ENCODE measurements around the gene CPE.
"Not testable (repeated sequence)": the region's sequence is repeated elsewhere in the genome, so short reads cannot be mapped to it uniquely, and the experiment has no call there.

CPE gene

DNA sequence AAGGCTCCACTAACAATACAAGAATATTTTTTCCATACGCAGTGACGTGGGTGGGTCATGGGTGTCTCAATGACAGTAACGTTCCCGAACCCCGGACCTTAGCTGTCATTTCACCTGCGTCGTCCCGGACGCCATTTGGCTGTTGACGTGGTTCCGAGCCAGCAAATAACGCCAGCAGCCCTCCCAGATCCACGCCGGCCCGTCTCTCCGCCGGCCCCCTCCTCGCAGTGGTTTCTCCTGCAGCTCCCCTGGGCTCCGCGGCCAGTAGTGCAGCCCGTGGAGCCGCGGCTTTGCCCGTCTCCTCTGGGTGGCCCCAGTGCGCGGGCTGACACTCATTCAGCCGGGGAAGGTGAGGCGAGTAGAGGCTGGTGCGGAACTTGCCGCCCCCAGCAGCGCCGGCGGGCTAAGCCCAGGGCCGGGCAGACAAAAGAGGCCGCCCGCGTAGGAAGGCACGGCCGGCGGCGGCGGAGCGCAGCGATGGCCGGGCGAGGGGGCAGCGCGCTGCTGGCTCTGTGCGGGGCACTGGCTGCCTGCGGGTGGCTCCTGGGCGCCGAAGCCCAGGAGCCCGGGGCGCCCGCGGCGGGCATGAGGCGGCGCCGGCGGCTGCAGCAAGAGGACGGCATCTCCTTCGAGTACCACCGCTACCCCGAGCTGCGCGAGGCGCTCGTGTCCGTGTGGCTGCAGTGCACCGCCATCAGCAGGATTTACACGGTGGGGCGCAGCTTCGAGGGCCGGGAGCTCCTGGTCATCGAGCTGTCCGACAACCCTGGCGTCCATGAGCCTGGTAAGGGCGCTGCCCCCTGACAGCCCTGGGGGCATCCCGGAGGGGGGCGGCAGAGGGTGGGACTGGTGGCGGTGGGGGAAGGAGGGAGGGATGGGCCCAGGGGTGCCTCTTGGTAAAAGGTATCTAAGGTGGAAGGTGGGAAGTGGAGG, at the start of gene CPE:
TSS of gene CPE (plus strand) at position 264 of the 933 bp plus-strand sequence. CDS start at position 478, 214 bp downstream.
- DNase-seq, result peak in 55 of 56 donors; percentile 20 to 87 (median 74)

- no peak for DNase-seq
These were observed 48.7 kb upstream of the CPE start for GRCh38 chr4:165330071-165330470.

DNA sequence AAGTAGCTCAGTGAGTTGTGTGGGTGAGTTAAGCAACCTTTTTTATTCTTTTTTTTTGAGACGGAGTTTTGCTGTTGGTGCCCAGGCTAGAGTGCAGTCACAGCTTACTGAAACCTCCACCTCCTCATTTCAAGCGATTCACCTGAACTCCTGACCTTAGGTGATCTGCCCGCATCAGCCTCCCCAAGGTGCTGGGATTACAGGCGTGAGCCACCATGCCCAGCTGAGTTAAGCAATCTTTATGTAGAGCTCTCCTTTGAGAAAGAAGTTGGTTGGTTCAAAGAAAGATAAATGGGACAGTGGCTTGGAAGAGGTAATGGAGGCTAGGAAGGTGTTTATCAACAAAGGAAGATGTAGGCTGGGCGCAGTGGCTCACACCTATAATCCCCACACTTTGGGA, 48.1 kb upstream of the CPE start:
- DNase-seq, result no peak

DNA sequence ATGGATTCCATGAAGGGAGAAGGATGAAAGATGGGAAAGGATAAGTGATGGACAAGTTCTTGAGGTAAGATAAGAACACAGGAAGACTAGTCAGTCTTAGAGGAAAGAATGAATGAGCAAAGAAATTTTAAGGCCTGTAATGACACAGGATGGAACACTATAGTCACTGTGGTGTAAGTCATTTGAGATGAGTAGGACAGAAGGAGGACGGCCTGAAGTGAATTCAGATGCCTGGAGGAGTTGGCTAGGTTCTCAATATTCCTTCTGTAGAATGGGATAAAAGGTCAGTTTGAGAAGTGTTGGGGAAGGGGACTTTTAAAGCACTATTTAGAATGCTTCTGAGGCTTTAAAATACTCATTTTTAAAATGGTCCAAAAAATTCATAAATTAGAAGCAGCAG, 47.4 kb upstream of the CPE start:
- DNase-seq, result no peak

- DNase-seq, result no peak
These were observed 47.0 kb upstream of the CPE start for GRCh38 chr4:165331823-165332222.

DNA sequence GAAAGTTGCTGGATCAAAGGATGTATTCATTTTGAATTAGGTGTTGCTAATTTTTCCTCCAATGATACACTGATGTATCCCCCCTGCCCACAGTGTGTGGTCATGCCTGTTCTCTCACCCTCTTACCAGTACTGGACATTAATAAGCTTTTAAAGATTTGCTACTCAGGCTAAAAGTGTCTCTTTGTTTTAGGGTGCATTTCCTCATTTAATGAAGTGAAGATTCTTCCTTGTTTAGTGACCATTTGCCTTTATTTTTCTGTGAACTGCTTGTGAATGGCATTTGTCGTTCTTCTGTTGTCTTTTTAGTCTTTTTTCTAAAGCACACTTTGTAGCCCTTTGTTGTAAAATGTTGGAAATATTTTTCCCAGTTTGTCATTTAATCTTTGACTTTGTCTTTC, 46.3 kb upstream of the CPE start:
- DNase-seq, result no peak

- DNase-seq, result no peak
These were observed 43.6 kb upstream of the CPE start for GRCh38 chr4:165335163-165335703.

GRCh38 chr4:165336743-165337142, 42.1 kb upstream of the CPE start:
- no peak for DNase-seq

DNA sequence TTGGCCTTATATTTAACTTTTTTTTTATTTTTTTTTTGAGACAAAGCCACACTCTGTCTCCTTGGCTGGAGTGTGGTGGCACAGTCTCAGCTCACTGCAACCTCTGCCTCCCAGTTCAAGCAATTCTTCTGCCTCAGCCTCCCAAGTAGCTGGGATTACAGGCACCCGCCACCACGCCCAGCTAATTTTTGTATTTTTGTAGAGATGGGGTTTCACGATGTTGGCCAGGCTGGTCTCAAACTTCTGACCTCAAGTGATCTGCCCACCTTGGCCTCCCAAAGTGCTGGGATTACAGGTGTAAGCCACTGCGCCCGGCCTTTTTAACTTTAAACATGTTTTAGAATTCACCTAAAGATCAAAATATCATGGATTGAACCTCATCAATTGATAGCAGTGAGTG, 36.5 kb upstream of the CPE start:
- DNase-seq, result not testable (repeated sequence)

GRCh38 chr4:165343353-165344191, 35.2 kb upstream of the CPE start:
- DNase-seq, result peak in 1 of 56 donors; percentile 17

- DNase-seq, result peak in 1 of 56 donors; percentile 11
These were observed 33.0 kb upstream of the CPE start for GRCh38 chr4:165345666-165346417.

DNA sequence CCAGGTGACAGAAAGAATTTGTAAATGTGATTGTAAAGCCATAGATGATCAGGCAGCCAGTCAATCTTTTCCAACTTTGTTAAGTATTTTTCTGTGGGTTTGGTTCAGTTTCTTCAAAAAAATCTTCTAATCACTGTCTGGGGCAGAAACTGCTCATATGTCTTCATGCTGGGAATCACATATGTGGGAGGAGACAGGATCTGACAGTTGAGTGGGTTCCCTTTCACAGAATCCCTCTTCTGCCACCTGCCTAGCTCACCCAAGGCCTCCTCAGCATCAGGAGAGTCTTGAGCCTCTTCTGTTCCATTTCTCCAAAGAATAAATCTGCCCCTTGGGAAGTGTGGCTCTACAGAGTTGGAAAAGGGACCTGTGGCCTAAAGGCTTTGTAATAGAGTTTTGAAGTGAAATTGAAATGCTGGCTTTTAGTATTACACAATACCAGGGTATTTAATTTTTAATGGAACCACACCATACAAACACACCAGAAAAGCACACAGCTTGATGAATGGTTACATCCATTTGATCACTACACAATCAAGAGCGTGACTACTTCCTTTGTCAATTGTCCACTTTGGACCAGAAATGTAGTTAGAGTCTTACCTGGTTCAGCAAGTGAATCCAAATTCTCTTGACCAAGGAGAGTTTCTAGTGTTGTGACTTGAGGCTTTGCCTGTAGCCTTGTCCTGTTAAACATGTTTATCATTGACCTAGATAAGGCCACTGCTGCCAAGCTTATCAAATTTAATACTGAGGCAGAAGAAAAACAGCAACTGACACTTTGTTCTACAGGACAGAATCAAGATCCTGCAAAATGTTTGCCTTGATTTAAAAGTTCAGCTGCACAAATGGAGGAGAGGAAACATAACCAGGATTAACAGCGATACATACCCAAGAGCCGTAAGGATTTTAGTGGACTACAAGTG, 30.9 kb upstream of the CPE start:
- DNase-seq, result peak in 1 of 56 donors; percentile 11

- no peak for DNase-seq
These were observed 27.3 kb upstream of the CPE start for GRCh38 chr4:165351359-165352130.

DNA sequence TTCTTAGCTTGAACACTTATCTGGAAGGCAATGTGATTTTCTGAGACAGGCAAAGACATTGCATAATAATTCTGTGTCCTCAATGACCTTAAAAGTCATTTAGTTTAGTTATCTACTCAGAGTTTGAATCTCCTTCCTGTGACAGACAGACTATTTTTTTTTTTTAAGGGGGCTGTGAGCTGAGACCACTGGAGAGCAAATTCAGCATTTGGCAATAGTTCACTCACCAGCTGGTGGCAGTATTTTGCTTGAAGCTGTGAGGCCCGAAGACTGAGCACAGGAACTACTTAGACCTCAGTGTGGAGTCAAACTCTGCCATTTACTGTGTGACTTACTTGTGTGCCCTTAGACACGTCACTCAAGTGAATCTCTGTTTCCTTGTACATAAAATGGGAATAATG, 22.9 kb upstream of the CPE start:
- peak in 16 of 56 donors; percentile 1 to 42 (median 12) for DNase-seq

DNA sequence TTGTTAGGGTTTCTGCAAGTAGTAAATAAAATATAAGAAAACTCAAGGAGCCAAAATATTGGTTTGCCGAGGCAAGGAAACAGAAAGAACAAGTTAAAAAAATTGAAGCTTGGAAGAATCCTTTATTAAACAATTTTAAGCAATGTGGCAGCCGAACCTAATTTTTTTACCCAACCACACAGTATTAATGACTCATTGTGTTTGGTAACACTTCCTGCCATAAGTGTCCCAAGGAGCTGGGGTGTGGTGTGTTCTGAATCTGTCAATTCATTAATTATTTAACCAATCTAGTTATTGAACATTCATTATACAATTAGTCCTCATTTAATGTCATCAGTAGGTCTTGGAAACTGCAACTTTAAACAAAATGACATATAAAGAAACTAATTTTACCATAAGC, 19.3 kb upstream of the CPE start:
- DNase-seq, result no peak

- no peak for DNase-seq
These were observed 18.6 kb upstream of the CPE start for GRCh38 chr4:165360041-165360695.

DNA sequence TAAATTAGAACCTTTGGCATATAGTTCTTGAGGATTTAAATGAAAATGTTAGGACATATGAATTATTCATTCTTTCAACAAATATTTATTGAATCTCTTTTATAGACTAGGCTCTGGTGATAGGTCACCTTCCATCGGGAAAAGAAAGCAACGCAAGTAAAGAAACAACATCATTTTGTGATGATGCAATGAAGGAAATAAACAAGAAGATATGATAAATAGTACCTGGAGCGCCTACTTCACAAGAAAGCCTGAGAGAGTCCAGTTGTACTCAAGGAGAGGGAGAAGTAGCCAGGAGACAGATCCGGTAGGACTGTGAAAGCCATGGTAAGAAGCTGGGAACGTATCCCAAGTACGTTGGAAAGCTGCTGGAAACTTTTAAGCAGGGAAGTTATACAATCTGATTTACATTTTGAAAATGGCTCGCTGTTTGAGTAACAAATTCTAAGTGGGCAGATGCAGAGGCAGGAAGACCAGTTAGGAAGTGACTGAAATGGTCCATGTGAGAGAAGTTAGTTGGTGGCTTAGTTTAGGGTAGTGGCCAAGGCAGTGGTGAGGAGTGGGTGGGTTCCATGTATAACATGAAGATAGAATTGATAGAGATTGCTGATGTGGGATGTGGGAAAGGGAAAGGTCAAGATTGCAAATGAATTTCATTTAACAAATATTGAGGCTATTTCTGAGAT, 17.7 kb upstream of the CPE start:
- DNase-seq, result no peak

GRCh38 chr4:165361810-165362209, 17.0 kb upstream of the CPE start:
- no peak for DNase-seq
